T-helper 9 cell (primary cell): ENCODE measurements around the gene F3.

Experiments
- DNase-seq: peaks from one replicate; pipeline ENCODE4 v3.0.0-alpha.2; 2020

F3 gene

DNA sequence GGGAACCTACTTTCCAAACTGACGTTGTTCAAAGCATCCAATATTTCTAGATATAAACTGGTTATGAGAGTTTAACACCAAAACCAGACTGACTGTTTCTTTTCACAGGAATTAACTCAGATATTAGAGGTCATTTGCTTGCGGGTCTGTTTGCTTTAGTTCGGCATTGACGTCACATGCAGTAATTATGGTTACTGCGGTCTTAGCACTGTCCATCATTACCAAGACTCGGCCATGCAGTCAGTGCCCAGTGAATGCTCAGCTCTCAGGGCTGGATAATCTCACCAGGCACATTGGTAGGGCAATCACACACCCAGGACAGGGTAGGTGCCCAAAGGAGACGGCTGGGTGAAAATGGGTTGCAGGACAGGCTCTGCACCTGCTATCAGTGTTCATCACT lies 9.9 kb upstream of the F3 start:
- DNase-seq: no peak

DNA sequence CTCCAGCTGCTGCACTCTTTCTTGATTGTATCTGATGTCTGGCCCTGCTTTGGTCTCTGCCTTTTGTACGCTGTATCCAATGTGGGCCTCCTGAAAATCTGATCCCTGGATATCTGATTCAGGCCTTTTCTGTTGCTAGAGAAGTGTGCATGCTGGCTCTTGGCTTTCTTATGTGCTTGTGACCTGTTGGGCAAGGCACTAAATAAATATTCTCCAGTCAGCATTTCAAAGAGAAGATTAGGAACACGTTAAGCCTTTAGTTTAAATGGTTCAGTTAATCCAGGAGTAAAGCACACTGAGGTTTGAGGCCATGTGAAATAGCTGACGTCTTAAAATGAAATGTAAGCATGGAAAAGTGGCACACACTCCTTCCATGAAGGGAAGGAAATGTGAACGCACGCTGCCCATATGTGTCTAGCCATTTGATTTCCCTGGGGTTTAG lies 9.3 kb upstream of the F3 start:
- no peak for DNase-seq

DNA sequence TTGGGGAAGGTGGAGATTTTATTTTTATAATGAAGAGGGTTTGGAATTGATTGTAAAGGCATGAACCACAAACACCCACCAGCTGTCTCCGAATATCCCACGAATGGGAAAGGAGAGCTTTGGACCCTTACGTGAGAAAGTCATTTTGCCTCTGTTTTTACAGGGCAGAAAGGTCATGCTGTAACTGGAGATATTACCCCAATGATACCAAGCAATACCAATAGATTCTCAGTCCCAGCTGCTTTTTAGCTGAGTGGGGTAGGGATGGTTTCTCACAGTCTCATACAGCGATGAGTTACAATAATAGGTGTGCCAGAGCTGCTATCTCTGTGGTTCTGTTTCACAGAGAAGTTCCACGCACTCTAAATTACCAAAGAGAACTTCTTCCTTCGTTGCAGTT lies 8.8 kb upstream of the F3 start:
- DNase-seq: no peak

DNA sequence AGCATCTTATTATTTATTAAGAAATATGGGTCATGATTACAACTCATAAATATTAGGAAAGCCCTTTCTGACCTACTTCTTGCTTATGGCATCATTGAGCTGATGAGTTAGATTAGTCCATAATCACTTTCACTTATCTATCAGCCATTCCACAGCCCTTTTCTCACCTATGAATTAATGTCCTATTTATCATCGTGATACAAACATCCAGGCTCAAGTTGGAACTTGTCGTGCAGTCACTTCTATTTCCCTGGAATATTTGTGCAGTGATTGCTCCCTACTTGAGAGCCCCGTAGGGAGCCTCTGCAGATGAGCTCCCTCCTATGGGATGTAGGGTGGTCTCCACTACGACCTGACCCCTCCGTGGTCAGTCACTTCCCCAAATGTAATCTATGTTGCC lies 8.1 kb upstream of the F3 start:
- no peak for DNase-seq

DNA sequence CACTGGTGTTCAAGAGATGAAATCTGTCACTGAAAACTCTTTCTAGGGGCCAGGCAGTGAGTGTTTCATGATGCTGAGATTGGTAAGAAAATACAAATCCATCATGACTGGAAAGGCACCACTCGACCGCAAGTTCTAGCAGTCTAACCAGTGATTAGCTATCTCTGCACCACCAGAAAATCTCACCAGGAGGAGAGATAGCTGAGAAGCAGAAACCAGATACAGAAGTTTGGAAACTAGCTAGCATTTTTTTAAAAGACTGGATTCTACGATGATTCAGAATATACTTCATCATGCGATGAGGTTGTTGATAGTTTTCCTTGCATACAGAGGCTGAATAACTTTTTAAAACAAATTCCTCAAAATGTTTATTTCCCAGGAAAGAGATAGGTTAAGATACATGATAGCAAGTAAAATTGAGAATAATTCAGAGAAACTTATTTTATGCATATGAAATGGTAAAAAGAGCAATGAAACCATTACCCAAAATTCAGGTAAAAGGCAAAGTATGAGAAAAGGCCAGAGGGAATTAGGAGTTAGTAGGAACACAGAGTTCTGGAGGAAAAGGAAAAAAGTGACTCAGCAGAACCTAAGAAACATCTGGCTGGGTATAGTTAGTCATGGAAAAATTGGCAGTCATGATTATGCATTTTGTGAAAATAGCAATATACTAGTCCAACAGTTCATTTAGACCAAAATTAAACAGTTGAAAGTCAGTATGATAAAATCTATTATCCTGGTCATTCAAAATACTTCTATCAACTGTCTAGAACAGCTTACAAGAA lies 3.3 kb upstream of the F3 start:
- DNase-seq: no peak

DNA sequence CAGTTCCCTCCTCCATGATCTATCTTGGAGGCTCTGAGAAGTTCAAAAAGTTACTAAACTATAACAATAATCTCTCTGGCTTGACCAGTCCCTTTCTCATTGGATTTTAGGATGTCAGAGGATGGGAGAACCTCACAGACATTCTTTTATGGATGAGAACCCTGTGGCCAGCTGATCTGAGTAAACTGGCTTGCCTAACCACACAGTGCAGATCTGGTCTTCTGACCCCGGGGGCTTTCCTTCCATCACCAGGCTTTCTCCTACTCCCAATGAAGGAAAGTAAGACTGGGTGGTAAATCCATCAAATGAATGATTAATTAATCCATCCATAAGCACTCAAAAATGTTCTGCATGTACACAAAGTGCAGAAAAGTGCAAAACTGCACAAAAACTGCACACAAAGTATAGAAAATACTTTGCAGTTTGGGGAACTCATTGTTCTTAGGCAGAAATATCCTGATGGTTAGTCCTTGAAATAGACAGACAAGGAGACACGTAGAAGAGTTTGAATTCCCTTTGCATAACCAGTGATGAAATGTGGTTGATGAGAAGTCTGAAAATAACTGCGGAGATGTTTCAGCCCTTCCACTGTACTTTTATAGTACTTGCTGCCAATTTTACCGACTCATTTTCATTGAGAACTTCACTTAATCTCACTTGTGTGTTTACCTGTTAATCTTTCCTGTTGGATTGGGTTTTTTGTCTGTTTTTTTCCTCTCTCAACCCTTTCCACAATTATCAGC lies 2.5 kb upstream of the F3 start:
- no peak for DNase-seq

DNA sequence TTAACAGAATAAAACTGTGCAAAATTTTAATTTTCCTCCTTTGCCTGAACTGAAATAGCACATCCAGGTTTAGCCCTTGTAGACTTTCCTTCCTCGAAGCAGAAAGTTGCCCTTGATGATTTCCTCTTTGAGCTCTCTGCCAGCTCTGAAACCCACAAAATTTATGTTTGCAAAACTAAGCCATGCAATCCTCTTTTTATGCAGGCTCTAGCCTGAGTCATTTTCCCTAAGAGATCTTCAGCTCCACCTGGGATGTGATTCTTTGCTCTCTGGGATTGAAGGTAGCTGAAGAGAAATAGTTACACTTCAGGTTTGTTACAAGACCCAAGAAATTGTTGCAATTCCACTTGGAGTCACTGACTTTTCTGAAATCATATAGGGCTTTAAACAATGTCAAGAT lies 1.4 kb upstream of the F3 start:
- DNase-seq: no peak

DNA sequence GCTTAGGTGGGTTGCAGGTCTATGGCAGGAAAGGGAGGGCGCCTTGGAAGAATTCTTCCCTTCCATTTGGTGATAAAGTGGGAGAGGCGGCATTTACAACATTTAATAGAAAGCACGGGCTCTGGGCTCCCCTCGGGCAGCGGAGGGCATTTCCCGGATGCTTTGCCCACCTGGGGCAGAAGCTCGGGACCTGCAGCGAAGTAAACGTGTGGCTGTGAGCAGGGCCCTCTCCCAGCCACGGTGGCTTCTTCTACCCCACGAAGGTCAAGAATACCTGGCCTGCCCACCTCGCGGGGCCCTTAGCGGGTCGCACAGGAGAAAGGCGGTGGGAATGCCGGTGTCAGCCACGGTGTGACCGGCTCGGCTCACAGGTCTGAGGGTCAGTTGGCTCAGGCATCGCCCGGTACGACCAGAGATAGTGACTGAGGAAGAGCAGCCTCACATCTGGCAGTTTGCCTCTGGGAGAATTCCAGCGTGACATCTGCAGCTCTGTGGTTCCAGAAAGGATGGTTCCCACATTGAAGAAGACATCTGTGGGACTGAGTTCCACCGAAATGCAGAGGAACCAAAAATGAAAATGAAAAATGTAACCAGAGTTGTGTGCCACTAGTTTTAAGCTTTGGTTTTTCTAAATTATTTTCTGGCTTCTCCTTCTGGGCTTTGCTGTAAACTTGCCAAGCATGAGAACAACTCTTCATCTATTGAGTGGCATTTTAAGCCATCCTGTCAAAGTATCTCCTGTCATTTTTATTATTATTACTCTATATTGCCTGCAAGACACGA lies 720 bp upstream of the F3 start:
- no peak for DNase-seq

DNA sequence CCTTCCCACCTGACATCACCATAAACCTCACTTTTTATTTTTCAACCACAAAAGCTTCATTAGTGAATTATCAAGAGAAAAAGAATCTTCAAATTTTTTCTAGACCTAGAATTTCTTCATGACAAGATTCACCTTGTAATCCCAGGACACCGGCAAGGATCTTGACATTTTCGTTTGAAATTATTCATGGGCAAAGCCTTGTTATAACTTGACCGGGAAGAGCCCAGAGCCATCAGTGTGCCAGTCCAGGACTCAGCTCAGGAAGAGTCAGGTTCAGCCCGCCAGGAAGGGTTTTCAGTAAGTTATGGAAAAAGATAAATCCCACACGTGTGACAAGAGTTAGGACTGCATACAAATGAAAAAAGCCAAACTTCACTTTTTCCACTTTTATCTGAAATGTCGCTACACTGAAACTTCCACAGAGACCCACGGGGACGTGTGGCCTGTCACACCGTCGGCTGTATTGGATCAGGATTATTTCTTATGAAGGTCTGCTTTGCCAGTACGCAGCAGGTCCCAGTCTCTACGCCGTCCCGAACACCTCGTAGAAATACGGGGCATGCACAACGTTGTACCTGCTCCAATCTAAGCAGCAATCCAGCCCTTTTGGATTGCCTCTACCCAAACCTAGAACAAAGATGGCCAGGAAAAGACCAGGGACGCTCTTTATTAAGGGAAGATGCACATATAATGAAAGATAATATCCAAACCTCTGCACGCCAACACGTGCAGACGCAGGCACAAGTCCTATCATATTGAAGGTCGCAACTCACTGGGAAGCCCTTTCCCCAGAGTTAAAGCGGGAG lies 916 bp downstream of the F3 start:
- DNase-seq: no peak

DNA sequence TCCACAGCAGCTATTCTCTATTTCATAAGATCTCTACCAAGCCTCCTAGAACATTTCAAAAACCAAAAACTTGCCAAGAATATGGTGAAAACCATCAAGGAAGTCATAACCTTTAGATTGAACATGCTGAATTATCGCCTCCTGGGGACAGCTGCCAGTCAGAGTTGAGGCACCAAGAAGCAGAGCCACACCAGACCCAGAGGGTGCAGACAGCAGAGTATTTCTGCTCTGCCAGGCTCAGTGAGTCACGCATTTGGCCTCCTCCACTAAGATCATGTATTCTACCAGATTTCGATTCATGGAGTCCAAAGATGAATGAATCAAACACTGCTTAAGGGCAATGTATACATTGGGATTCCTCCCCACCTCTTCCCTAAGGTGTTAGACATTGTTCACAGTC lies 2.1 kb downstream of the F3 start:
- no peak for DNase-seq

DNA sequence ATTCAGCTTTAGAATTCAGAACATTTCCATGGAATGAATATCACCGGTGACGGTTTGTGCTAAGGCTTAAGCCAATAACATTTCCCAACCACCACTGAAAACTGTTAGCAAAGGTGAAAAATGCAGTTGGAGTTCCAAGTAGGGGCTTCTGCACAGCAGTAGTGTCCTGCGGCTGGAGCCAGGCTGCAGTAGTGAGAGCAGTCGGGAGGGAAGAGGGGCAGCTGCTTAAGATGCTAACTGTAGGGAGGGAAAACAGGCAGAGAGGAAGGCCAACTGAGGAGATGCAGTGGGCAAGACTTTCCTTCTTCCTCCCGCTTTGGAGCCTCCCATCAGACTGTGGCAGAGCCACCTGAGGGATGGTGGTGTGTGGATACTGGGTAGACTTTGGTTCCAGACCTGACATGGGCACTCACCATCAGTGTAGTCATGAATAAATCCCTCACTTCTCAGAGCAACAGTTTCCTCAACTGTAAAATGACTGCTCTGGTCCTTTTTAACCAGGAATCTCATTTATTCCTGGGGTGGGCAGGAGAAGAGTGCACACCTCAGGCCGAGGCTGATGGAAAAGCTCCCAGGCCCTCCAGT lies 3.2 kb downstream of the F3 start:
- DNase-seq: no peak

DNA sequence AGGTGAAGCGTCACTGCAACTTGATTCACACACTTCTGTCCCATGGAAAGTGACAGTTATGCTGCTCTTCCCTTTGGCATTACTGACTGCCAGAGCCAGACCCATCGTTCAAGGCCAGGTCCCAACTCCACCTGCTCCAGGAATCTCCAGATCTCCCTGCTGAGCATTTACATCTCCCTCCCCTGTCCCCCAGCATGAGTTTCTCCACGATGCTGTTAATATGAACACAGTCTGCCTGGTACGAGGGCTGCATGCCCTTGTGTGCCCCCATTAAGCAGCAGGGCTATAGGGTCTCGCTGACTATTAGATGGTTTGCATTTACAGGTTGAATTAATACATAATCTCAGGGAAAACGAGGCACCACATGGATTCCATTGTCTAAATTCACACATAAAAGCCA lies 4.3 kb downstream of the F3 start:
- DNase-seq: no peak

DNA sequence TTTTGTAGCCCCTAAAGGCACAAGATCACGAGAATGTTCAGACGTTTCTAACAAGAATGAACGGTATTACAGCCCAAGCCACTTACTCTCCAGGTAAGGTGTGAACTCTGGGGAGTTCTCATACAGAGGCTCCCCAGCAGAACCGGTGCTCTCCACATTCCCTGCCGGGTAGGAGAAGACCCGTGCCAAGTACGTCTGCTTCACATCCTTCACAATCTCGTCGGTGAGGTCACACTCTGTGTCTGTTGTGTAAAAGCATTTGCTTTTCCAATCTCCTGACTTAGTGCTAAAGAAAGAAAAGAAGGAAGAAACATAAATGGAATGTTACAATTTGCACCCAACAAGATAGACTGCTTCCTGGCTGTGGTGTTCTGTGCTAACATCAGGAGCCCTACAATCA lies 5.7 kb downstream of the F3 start:
- DNase-seq: no peak

DNA sequence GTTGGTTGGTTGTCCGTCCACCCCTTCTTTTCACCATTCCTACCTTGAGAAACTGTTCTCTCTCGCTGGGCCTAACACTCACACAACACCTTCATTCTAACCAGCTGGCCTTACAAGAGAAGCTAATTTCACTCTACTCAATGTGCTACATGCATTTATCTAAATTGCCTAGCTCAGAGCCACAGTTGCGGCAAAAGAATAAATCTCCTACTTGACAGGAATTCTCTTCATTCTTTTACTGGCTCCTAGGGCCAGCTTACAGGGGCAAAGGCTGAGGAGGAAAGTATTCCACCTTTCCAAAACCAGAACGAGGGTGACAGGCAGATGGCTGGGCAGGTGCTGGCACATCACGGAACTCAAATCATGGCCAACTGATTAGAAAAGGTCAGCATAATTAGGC lies 6.5 kb downstream of the F3 start:
- DNase-seq: no peak

DNA sequence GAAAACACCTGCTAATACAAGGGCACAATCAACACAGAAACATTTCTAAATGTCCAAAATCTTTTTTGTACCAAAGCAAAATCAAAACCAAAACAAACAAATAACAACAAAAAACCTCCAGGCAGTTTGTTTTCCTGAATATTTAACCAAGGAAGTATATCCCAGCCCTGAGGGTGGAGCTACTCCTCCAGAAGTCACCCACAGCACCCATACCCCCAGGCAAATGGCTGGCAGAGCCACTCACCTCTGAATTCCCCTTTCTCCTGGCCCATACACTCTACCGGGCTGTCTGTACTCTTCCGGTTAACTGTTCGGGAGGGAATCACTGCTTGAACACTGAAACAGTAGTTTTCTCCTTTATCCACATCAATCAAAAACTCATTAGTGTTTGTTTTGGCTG lies 9.5 kb downstream of the F3 start:
- DNase-seq: no peak

DNA sequence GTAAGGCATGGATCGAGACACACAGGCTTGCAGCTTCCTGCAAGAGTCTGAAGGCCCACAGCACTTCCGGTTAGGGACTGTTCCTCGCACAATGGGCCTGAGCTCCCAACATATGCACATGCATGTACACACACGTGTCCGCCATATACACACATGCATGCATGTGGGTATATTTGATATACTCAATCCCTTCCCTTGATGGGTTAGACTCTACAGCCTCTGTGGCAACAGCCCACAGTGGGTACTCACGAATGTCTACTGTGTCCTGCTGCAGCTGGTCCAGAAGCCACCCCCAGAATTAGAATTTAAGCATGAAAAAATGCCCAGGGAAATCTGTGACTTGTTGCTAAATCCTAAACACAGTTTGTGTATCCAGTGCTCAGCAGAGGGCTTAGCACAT lies 9.9 kb downstream of the F3 start:
- DNase-seq: no peak

DNA sequence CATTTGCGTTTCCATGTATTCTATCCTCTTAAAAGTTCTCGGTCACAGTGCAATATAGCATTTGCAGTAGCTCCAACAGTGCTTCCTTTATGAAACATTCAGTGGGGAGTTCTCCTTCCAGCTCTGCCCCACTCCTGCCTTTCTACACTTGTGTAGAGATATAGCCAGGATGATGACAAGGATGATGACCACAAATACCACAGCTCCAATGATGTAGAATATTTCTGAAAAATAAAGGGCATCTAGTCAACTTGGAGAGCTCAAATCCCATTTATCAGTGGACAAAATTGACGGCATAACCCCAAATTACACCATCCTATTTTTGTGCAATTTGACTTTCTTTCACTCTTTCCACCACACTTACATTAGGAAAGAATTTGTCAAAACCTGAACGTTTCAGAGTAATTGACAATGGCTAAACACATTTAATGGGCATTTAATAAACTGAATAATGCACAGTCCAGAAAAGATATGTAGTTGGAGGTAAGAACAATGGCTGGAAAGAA lies 11.1 kb downstream of the F3 start:
- DNase-seq: no peak

DNA sequence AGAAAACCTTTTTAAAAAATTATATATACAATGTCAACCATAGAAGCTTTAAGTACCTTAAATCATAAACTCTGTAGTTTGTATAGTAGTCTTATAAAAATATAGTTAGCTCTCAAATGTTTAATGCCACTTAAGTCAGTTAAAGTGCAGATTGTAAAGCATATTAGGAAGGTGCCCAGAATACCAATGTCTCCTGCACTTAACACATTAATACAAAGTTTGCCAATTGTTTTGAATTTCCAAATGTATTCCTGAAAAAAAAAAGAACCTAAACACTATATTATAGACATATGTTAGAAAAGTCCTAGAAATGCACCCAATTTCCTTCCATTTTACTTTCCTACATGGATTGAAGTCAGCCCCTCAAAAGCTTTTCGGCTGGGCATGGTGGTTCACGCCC lies 12.1 kb downstream of the F3 start:
- no peak for DNase-seq

DNA sequence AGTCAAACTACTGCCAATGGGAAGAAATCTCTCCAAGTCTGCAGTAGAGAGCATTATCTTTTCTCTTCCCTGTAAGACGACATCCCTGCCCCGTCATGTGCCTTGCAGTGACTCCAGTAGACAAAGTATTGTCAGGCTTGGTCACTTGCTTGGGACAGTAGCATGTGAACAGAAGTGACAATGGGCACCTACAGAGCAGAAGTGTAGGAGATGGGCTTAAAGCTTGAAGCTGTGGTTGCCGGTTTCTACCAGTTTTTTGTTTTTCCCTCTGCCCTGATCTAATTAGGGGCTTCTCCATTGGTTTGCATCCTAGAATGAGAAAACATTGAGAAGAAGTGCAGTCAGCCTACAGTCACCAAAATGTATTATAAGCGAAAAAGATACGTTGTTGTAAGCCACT lies 12.7 kb downstream of the F3 start:
- DNase-seq: no peak

DNA sequence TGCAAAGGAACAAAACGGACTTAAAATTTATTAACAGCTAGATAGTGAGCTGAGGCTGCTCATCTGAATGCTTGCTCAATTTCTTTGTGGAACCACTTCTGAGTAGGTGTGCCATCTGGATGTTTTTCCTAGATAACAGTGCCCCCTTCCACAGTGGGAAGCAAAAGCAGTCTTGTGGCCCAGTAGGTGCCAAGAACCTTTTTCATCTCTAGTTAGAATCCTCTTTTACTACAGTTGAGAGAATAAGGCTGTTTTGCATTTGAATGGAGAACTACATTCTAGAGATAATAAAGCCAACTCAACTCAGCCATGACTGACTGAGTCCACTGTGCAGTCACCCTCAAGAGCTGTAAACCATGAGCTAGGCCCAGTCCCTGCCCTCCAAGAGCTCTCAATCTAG lies 13.3 kb downstream of the F3 start:
- DNase-seq: no peak

DNA sequence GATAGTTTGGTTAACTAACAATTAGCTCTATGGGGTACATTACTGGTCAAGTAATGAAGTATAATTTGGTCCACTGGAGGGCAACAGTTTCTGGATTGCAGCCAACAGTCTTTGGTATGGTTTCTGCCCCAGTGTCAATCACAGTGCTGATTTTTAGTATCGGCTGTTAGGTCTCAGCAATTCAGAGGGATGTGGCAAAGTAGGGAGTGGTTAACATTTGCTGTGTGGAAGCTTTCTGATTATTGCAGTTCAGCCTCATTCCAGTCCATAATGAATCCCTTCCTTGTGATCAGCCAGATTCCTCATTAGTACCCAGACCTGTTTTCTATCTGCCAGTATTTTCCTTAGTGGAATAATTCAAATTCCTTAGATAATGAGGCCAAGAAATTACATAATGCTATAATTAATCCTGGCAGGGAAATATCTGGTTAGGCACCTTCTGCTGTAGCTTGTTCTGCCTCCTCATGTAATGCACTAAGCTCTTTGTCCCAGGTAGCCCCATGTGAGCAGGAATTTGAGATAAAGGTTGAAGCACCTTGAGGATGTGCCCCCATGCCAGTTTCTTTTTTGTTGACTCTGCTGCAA lies 14.0 kb downstream of the F3 start:
- no peak for DNase-seq
